HG03439 (cell line): ENCODE results near the gene LRMDA.

ENCODE experiments used
- ATAC-seq: cut with Tn5 transposase; IDR thresholded peaks from one replicate; pipeline ENCODE4 v1.9.1; 2021; ENCODE audit warnings: mild to moderate bottlenecking, moderate library complexity; ENCODE audit not compliant: unreplicated experiment

Gene LRMDA

DNA sequence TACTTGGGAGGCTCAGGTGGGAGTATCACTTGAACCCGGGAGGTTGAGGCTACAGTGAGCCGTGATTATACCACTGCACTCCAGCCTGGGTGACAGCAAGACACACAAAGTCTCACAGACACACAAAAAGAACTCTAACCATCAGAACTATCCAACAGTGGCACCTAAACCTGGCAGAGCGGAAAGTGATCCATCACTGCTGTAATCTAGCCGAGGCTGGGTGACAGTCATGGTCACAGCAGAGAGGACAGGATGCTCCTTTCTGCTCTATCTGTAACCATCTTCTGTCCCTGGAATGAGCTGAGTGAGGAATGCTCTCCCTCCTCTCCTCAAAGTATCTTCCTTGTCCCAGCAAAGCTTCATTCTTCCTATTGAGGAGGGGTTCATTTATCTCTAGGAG, 656.6 kb downstream of the LRMDA start:
- ATAC-seq: no peak

DNA sequence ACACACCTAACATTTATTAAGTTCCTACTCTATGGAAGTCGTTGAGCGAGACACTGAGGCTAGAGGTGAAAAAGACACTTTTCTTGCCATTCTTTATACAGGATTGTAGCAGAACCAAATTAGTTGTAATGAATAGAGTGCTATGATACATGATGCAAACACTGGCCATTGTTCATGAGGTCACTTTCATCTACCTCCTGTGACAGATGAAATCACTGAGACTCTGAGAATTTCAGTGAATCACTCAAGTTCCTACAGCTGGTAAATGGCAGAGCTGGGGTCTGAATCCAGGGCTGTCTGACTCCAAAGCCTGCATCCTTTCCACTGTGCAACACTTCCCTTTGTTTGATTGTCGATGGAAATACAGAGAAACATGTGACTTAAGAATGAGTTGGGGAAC, 657.6 kb downstream of the LRMDA start:
- ATAC-seq: no peak

GRCh38 chr10:76089556-76090180, 658.2 kb downstream of the LRMDA start:
- no peak for ATAC-seq

DNA sequence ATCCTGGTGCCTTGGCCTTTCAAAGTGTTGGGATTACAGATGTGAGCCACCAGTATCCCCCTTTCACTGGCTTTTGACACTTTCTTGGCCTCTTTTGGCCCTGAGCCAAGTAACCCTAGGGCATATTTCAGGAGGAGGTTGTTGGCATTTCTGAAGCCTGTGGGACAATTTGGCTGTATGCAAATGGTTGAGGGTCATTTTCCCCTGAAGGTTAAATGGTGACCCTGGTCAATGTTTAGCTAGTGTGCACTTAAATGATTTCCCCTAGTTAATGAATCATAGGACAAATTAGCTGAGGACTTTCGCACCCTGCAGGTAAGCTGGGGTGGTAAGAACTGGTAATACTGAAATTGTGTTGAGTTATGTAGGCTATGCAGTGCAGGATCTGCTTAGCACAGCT, 660.5 kb downstream of the LRMDA start:
- ATAC-seq: no peak

DNA sequence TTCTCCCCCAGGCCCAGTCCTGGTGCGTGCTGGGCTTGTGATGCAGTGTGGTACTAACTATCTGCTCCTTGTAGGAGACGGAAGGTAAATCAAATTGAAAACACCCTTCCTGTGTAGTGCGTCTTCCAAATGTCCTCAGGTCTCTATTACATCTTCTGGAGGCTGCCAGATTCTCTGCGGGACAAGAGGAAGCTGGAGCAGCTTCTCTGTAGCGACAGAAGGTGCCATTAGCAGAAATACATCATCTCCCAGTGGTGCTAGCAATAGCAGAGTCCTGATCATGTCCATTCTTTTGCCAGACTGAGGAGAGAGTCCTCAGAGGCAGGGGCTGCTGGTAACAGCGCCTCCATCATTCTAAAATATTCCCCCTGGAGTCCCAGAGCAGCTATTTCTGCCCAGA, 675.2 kb downstream of the LRMDA start:
- ATAC-seq: no peak

GRCh38 chr10:76108563-76109359, 677.3 kb downstream of the LRMDA start:
- ATAC-seq: no peak

DNA sequence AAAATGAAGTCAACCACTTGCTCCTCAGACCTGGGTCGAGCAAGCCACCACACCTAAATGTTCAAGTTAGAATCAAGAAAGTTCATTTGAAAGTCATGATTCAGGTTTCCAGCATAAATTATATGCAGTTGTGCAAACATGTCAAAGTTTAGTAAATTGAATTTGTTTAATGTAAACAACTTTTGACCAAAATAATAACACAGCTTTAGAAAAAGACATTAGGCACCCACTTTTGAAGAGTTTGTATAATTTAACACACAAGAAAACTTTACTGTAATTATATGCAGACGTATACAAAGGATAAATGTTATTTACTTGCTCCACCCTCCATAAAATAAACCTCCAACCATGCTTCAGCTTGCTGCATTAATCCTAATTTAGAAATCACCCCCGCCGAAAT, 680.0 kb downstream of the LRMDA start:
- ATAC-seq: no peak

DNA sequence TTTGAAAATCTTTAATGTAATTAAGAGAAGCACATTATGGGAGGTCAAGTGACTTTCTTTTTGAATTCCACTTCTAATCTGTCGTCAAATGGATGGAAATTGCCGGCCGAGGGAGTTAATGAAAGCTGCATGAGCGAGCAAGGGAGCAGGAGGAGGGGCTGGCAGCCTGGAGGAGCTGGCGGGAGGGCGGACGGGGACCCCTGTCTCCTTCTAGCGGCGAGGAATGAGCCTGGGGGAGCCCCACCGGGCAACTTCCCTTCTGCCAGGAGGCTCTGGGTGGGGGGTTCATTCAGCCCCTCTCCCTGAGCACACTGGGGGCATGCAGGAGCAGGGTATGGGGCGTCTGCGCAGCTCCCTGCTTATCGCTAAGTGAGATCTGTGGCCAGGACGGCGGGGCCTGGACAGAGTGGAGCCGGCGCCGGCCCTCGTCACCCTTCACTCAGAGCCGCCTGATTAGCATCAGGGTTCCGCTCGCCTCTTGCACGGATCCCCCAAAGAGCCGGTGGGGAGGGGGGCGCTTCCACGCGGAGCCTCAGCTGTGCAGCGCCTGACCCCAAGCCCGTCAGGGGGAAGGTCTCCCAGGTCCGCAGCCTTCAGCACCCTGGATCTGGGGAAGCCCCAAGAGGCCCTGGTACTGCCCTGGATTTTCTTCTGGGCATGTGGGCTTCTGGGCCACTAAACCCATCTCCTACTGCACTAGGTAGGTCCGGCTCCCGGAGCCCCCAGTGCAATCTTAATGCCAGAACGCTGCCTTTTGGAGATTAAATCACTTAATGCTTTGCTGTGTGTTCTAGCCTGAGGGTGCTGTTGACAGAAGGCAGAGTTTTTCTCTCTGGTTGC, 680.8 kb downstream of the LRMDA start:
- no peak for ATAC-seq

DNA sequence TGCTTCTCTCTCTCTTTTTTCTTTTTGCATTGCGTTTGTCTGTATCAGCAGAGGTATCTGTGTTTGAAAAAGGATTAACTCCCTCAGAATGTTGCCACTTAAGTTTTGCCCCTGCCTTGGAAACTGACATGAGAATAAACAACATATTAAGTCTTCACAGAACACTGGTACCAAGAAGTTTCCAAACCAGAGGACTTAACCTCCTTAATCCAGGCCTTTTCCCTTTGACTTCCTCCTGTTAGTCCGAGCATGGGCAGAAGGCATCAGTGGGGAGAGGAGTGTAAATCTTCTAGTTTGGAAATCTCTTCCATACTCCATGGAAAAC, 681.4 kb downstream of the LRMDA start:
- ATAC-seq: no peak

DNA sequence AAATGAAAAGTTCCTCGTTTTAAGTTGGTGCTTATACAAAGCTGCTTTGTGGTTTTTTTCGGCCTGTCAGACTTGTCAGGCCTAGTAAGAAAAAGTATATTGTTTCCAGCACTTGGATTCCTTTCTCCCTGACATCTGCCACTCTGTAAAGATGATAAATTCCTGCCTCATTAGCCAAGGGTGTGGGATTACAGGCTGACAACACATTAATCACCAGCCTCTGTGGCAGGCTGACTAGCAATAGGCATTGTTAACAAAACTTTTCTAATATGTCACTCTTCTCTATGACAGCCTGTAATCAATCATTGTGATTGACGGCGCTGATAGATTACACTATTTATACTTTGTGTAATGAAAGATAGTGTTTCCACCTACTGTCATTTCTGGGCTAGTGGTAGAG, 682.5 kb downstream of the LRMDA start:
- no peak for ATAC-seq

GRCh38 chr10:76114581-76115001, 683.2 kb downstream of the LRMDA start:
- no peak for ATAC-seq

GRCh38 chr10:76115131-76115470, 683.7 kb downstream of the LRMDA start:
- no peak for ATAC-seq

DNA sequence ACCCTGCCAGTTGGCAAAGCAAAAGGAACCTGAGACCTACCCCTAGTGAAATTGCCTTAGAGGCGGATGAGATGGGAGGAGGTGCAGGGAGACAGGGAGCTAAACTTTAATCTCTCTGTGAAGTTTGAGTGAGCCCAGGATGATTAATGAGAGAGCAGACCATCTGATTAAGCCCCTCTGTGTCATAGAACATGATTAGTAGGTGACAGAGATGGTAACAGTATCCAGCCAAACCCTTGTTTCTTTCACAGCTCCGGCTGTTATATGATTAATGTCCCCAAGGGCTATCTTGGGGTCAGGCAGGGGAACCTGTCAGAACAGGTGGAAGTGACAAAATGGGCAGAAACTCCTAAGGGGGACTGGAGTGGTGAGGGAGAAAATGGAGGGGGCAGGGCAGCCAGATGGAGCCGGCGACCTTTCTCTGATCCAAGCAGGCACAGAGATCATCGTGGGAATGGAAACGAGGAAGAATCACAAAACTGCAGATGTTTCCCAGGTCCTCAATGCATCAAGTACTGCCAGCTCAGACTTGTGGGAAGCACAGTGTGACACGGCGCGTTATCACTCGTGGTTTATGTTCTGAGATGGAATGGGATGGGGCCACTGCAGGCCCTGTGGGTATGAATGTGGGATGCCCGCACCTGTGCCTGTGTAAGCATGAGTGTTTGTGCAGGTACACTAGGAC, 684.2 kb downstream of the LRMDA start:
- no peak for ATAC-seq

- no peak for ATAC-seq
Measured at GRCh38 chr10:76116523-76116922, 685.1 kb downstream of the LRMDA start.

GRCh38 chr10:76117949-76118348, 686.5 kb downstream of the LRMDA start:
- no peak for ATAC-seq

- no peak for ATAC-seq
Measured at GRCh38 chr10:76119036-76119435, 687.6 kb downstream of the LRMDA start.

- ATAC-seq: no peak
Measured at GRCh38 chr10:76119515-76119914, 688.1 kb downstream of the LRMDA start.

GRCh38 chr10:76122056-76122455, 690.6 kb downstream of the LRMDA start:
- ATAC-seq: no peak

DNA sequence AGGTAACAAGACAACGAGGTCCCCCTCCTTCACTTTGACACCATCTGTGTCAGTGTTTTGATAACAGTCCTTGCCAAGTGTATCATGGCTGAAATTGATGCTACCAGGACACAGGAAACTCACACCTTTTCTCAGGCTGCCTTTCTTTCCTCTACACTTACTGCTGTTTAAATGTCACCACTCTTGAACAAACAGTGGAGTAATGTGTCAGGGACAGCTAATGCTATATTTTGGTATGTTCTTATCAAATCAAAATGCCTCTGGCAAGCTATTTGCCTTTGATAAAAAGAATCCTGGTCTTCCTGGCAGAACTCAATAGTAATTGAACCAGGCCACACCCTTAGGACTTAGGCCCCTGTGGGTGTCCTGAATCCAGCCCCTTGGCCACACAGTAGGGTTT, 692.9 kb downstream of the LRMDA start:
- ATAC-seq: no peak

DNA sequence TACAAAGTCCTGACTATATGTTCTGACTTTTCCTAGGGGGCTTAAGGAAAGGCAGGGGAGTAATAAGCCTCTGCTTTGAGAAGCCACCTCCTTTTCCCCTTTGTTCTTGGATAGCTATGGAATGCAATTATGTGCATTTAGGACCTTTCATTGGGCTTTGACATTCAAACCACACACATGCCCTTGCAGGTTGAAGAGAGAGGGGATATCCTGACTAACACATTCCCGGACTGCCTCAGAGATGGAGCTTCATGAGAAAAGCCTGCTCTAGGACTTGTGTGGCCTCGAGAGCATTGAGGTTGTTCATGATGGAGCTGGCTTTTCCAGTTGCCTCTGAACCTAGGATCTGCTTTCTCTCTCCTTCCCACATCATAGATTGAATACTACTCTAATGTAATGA, 694.5 kb downstream of the LRMDA start:
- no peak for ATAC-seq
